ENCODE results near the gene TBC1D25. TPM values are rescaled to one million over a fixed set of nuclear protein-coding genes. Genes with fewer than 3 reads are reported as not detected.

The TBC1D25 gene
- total RNA-seq, 4 donors from 2014 or later, result 5.5 to 11.7 (median 8.5) TPM

GRCh38 chrX:48611703-48612102 lies 72.2 kb downstream of the TBC1D25 start:
- H3K36me3 ChIP-seq, result no peaks in the 10 kb centered on the region
- 58 to 61% methylated on average over 2 of the region's 2 CpGs for WGBS, 2 donors
- no peak for TF ChIP-seq CTCF (IDR thresholded peaks at IDR 0.05)
- no peak for TF ChIP-seq POLR2A (IDR thresholded peaks at IDR 0.05)
- no peak overlapping the region for H3K27ac ChIP-seq
- H3K27me3 ChIP-seq, result no peaks in the 10 kb centered on the region
- H3K4me3 ChIP-seq, result no peak overlapping the region
- no peak for DNase-seq
- intact Hi-C loops (cut with DNase I), result no loop called here
- no peaks in the 10 kb centered on the region for H3K9me3 ChIP-seq
- H3K4me1 ChIP-seq, result no peaks in the 10 kb centered on the region

Small RNA genes lying within 50 kb of the gene (small RNA-seq; reads per million reads assigned to genes)
- 0 reads per million in 4 donors for gene MRPL32P1

Other genes starting within 250 kb of the TBC1D25 start
- not detected for gene SSX3, start 183.0 kb upstream of the TBC1D25 start, total RNA-seq
- not detected for gene SSX4, start 156.2 kb upstream of the TBC1D25 start, total RNA-seq
- not detected for gene SSX4B, start 127.8 kb upstream of the TBC1D25 start, total RNA-seq
- 10 to 100 TPM in 3 of 4 donors, 1 to 10 TPM in 1; 9.6 to 25.4 (median 24.7) TPM for gene SLC38A5, start 69.5 kb upstream of the TBC1D25 start, total RNA-seq
- gene FTSJ1, start 63.5 kb upstream of the TBC1D25 start, total RNA-seq, result 10 to 100 TPM; 33.4 to 61.8 (median 45.8) TPM
- 10 to 100 TPM; 11.2 to 25.8 (median 17.6) TPM for gene PORCN, start 30.7 kb upstream of the TBC1D25 start, total RNA-seq
- 100 to 1,000 TPM in 1 of 4 donors, 10 to 100 TPM in 3; 60.8 to 119 (median 87.1) TPM for gene EBP, start 17.9 kb upstream of the TBC1D25 start, total RNA-seq
- 100 to 1,000 TPM; 110 to 220 (median 214) TPM for gene RBM3, start 34.8 kb downstream of the TBC1D25 start, total RNA-seq
- gene WDR13, start 57.8 kb downstream of the TBC1D25 start, total RNA-seq, result 10 to 100 TPM; 50.5 to 86.6 (median 68.5) TPM
- gene WAS, start 144.1 kb downstream of the TBC1D25 start, total RNA-seq, result 1 to 10 TPM; 1.2 to 7.1 (median 3.7) TPM
- 10 to 100 TPM in 1 of 4 donors, 1 to 10 TPM in 3; 4.6 to 12.1 (median 8.2) TPM for gene SUV39H1, start 157.0 kb downstream of the TBC1D25 start, total RNA-seq
- gene GLOD5, start 222.0 kb downstream of the TBC1D25 start, total RNA-seq, result not detected
- not detected for gene GATA1, start 246.9 kb downstream of the TBC1D25 start, total RNA-seq

Measured in esophagus squamous epithelium (tissue), 5 donors.